Body of pancreas (tissue), 4 donors: ENCODE measurements around the gene YEATS2.
A peak's percentile ranks its signal among the peaks of the same experiment; 100 is the strongest.

Experiments used
- POLR2A ChIP-seq, 3 donors: fragments of 450-650 bp; IDR thresholded peaks; one replicate each; pipeline ENCODE4 v1.6.1; 2016; ENCODE audit warnings: antibody characterized with exemption in 3 of 3, mild to moderate bottlenecking in 2 of 3
- TF ChIP-seq, protein P1 (sequence below), 7 experiments: fragments of 450-650 bp in 4 of 7; fragments of 200-600 bp in 3 of 7; sonication (generic) in 3 of 7; IDR thresholded peaks; one replicate each; pipeline ENCODE4 v1.5.1; 2016 to 2019; ENCODE audit warnings: antibody characterized with exemption in 7 of 7

GRCh38 chr3:183697123-183697609 lies 431 bp upstream of the YEATS2 start:
- TF ChIP-seq, protein P1, sequence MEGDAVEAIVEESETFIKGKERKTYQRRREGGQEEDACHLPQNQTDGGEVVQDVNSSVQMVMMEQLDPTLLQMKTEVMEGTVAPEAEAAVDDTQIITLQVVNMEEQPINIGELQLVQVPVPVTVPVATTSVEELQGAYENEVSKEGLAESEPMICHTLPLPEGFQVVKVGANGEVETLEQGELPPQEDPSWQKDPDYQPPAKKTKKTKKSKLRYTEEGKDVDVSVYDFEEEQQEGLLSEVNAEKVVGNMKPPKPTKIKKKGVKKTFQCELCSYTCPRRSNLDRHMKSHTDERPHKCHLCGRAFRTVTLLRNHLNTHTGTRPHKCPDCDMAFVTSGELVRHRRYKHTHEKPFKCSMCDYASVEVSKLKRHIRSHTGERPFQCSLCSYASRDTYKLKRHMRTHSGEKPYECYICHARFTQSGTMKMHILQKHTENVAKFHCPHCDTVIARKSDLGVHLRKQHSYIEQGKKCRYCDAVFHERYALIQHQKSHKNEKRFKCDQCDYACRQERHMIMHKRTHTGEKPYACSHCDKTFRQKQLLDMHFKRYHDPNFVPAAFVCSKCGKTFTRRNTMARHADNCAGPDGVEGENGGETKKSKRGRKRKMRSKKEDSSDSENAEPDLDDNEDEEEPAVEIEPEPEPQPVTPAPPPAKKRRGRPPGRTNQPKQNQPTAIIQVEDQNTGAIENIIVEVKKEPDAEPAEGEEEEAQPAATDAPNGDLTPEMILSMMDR (IDR thresholded peaks at IDR 0.05) = peak in 1 of 7 experiments; percentile 18
- TF ChIP-seq POLR2A (IDR thresholded peaks at IDR 0.05) = peak in 1 of 3 donors; percentile 15
